ENCODE data around the gene THOP1. TPM values are rescaled to one million over a fixed set of nuclear protein-coding genes. Genes with fewer than 3 reads are reported as not detected.

THOP1 gene
- polyA plus RNA-seq, 4 donors, result 28.9 to 62.2 (median 41.2) TPM

DNA sequence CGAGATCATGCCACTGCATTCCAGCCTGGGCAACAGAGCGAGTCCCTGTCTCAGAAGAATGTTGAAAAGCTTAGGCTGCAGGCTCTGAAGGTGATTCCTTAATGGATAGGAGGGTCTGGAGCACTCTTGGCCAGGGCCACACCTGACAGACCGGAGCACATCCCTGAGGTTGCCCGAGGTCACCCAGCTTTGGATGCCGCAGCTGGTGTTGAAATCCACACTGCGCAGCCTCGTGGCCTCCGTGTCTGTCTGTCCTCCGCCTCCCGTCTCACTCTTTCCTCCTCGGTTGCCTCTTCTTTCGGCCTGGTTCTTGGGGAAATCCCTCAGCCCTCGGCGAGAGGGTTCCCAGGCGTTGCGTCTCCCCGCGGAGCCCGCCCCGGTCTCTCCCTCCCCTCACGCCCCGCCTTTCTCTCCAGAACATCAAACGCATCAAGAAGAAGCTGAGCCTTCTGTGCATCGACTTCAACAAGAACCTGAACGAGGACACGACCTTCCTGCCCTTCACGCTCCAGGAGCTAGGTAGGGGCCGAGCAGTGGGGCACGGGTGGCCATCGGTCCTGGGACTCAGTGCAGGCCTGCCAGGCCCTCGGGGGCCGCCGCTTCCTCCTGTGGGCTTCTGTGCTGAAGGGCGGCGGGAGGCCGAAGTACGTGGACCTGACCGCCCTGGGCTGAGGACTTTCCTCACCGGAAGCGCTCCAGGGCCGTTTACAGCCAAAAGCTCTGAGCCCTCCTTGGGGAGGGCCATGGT lies 14.1 kb downstream of the THOP1 start:
- no peak for DNase-seq (ENCODE audit: low read depth in 4 of 4, low spot score in 3 of 4)

GRCh38 chr19:2800506-2800905 lies 15.2 kb downstream of the THOP1 start:
- DNase-seq (ENCODE audit: low read depth in 4 of 4, low spot score in 3 of 4), result no peak

DNA sequence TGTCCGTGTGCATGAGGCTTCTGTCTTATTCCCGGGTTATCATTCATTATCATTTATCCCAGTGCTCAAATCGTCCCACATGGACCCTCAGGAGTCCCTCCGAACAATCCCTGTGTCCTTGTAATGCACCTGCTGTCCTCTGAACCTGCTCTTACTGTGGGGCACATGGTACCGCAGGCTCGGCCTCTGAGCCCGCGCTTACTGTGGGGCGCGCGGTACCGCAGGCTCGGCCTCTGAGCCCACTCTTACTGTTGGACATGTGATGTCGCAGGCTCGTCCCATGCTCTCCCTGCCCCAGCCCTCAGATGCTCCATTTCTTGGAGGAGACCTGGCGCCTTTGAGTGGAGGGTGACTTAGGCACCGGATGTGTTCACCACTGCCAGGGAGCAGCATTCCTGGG lies 17.5 kb downstream of the THOP1 start:
- DNase-seq (ENCODE audit: low read depth in 4 of 4, low spot score in 3 of 4), result no peak

DNA sequence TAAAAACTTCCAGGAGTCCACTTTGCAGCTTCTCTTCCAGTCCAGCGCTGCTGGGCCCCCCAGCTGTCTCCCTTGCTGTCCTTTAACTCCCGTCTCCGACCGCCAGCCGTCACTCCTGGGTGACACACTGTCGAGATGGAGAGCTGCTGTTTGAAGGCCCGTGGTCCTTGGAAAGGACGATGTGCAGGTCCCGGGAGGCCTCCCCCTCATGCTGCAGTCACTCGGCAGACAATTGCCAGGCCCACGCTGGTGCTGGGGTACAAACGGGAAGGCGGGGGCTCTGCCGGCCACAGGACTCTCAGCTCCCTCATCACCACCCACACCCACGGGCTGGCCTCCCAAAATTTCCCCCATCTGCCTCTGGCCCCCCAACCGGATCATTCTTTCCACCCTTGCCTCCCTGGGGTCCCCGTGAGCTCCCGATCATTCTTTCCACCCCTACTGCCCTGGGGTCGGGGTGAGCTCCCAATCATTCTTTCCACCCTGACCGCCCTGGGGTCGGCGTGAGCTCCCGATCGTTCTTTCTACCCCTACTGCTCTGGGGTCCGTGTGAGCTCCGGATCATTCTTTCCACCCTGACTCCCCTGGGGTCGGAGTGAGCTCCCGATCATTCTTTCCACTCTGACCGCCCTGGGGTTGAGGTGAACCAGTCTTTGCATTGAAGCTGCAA lies 18.3 kb downstream of the THOP1 start:
- DNase-seq (ENCODE audit: low read depth in 4 of 4, low spot score in 3 of 4), result no peak

- DNase-seq (ENCODE audit: low read depth in 4 of 4, low spot score in 3 of 4), result no peak
Observed at GRCh38 chr19:2804156-2805004, 19.1 kb downstream of the THOP1 start.

DNA sequence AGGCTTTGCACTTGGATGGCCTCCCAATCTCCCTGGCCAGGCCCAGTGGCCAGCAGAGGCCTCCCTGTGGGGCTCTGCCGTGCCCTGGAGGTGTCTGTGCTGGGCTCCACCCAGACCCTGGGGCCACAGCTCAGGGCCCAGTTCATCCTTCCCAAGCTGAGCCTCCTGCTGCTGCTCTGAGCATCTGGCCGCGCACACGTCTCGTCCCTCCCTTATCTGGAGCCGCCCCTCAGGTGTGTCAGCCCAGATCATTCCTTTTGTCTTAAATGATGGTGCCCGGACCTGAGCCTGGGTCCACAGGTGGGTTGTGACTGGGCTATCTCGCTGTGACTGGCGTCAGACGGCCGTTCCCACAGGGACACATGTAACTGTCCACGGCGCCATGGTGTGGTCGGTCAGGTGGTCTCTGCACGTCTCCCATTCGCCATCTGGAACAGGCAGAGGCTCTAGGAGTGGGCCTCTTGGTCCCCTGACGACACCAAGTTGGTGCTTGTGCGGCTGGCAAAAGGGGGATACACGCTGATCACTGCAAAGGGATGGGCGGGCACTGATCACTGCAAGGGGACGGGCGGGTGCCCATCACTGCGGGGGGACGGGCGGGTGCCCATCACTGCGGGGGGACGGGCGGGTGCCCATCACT lies 20.1 kb downstream of the THOP1 start:
- no peak for DNase-seq (ENCODE audit: low read depth in 4 of 4, low spot score in 3 of 4)

- no peak for DNase-seq (ENCODE audit: low read depth in 4 of 4, low spot score in 3 of 4)
Observed at GRCh38 chr19:2805991-2806649, 20.8 kb downstream of the THOP1 start.

GRCh38 chr19:2806736-2807378 lies 21.6 kb downstream of the THOP1 start:
- no peak for DNase-seq (ENCODE audit: low read depth in 4 of 4, low spot score in 3 of 4)

DNA sequence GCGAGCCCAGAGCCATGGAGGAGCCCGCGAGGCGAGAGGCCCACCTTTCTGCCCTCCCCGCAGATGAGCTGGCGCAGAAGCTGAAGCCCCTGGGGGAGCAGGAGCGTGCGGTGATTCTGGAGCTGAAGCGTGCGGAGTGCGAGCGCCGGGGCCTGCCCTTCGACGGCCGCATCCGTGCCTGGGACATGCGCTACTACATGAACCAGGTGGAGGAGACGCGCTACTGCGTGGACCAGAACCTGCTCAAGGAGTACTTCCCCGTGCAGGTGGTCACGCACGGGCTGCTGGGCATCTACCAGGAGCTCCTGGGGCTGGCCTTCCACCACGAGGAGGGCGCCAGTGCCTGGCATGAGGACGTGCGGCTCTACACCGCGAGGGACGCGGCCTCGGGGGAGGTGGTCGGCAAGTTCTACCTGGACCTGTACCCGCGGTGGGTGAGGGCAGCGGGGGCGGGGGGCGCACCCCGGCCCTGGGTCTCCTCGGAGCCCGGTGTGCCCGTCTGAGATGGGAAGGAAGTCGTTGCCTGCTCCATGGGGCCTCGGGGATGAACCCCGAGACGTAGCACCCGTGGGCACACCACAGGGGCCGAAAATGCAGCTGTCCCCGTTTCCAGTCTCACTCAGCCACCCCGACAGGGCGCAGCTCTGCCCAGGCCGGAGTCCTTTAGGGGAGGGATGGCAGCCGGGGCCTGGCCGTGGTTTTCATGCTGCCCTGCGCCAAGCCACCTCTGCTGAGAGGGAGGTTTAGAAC lies 22.3 kb downstream of the THOP1 start:
- no peak for DNase-seq (ENCODE audit: low read depth in 4 of 4, low spot score in 3 of 4)

GRCh38 chr19:2808129-2808941 lies 23.0 kb downstream of the THOP1 start:
- DNase-seq (ENCODE audit: low read depth in 4 of 4, low spot score in 3 of 4), result no peak

GRCh38 chr19:2809387-2810140 lies 24.3 kb downstream of the THOP1 start:
- no peak for DNase-seq (ENCODE audit: low read depth in 4 of 4, low spot score in 3 of 4)

DNA sequence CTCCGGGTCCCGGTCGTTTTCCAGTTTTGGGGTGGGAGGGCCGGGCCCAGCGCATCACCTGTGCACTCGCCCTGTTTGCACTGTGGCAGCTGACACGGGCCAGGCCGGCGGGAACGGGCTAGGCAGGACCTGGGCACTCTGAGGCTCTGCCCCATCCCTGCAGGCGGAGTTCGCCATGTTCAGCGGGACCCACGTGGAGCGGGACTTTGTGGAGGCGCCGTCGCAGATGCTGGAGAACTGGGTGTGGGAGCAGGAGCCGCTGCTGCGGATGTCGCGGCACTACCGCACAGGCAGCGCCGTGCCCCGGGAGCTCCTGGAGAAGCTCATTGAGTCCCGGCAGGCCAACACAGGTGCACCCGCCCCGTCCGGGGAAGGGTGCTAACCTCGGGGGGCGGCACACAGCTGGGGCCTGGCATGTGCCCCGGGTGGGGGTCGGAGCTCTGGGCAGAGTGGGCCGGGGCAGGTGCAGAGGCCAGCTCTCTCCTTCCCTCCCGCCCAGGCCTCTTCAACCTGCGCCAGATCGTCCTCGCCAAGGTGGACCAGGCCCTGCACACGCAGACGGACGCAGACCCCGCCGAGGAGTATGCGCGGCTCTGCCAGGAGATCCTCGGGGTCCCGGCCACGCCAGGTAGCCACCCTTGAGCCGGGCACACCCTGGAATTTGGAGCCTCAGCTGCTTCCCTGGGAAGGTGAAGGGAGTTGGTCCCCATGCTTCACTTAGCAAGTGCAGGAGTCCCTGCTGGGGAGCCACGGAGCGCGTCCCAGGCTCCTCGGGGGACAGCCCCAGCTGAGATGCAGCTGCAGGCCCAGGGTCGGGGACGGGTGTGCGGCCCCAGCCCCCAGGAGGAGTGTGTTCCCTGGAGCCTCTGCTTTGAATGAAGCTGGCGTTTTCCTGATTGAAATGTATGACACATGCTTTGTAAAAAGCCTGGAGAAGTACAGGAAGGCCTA lies 25.1 kb downstream of the THOP1 start:
- DNase-seq (ENCODE audit: low read depth in 4 of 4, low spot score in 3 of 4), result no peak

GRCh38 chr19:2811221-2811722 lies 26.0 kb downstream of the THOP1 start:
- DNase-seq (ENCODE audit: low read depth in 4 of 4, low spot score in 3 of 4), result no peak

- no peak for DNase-seq (ENCODE audit: low read depth in 4 of 4, low spot score in 3 of 4)
Observed at GRCh38 chr19:2811735-2812413, 26.6 kb downstream of the THOP1 start.

DNA sequence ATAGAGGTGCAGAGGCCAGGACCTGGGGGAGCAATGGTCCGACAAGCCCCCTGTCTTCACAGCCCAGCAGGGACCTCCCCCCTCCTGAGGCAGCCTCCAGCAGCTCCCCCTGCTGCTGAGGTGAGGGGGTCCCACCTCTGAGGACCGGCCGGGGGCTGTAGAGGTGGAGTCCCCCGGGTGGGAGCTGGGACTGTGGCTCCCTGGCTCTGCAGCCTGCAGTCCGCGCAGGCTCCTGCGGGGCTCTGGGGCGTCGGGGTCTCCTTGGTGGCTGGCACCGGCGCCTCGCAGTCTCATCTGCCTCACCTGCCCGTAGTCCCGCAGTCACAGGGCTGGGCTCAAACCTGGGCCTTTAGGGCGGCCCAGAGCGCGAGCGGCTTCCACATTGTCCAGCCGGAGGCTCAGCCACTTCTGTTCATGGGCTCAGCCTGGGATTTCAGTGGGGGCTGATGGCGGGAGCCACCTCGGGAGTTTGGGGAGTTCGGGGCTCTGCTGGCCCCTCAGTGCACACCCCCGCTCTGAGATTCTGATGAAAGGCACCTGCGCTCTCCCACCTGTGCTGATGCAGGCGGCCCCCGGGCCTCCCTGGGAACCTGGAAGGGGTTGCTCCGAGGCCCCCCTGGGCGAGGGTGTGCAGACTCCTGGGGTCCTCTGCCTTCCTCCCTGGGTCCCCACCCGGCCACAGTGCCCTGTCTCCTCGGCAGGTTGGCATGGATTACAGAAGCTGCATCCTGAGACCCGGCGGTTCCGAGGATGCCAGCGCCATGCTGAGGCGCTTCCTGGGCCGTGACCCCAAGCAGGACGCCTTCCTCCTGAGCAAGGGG lies 27.3 kb downstream of the THOP1 start:
- DNase-seq (ENCODE audit: low read depth in 4 of 4, low spot score in 3 of 4), result no peak
